ENCODE measurements around the gene RAB3C.

- TF ChIP-seq, protein P1, sequence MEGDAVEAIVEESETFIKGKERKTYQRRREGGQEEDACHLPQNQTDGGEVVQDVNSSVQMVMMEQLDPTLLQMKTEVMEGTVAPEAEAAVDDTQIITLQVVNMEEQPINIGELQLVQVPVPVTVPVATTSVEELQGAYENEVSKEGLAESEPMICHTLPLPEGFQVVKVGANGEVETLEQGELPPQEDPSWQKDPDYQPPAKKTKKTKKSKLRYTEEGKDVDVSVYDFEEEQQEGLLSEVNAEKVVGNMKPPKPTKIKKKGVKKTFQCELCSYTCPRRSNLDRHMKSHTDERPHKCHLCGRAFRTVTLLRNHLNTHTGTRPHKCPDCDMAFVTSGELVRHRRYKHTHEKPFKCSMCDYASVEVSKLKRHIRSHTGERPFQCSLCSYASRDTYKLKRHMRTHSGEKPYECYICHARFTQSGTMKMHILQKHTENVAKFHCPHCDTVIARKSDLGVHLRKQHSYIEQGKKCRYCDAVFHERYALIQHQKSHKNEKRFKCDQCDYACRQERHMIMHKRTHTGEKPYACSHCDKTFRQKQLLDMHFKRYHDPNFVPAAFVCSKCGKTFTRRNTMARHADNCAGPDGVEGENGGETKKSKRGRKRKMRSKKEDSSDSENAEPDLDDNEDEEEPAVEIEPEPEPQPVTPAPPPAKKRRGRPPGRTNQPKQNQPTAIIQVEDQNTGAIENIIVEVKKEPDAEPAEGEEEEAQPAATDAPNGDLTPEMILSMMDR (IDR thresholded peaks at IDR 0.05), result no peak
- no peak for TF ChIP-seq POLR2A (IDR thresholded peaks at IDR 0.05)
Measured at GRCh38 chr5:58699762-58700118, 116.9 kb downstream of the RAB3C start.

Data from right lobe of liver (tissue), 4 donors.